SK-N-SH (cell line): ENCODE measurements around the gene PSMD2. TPM values are rescaled to one million over a fixed set of nuclear protein-coding genes. Genes with fewer than 3 reads are reported as not detected.

ENCODE experiments used
- CTCF ChIA-PET: fragments of 300-600, 350-600 bp; formaldehyde crosslinking; extraction: SDS; loops from one replicate; lab custom pipeline; 2021; lab: Yijun Ruan, JAX
- POLR2A ChIA-PET: fragments of 350-600 bp; sonication (Branson Sonifier 250); formaldehyde crosslinking; extraction: SDS; loops from one replicate; lab custom pipeline; 2020; ENCODE audit warnings: antibody characterized with exemption, inconsistent platforms; lab: Yijun Ruan, JAX
- DNase-seq: peaks from one replicate; pipeline ENCODE4 v3.0.0; 2012
- H2AFZ ChIP-seq: fragments of 200-600 bp; sonication (generic); 2 replicates; pipeline ENCODE4 v1.8.1; 2016; ENCODE audit warnings: antibody characterized with exemption, mild to moderate bottlenecking, low read depth
- H3F3A ChIP-seq: fragments of 200-600 bp; sonication (generic); replicated peaks from 2 replicates; pipeline ENCODE3; 2016; ENCODE audit warnings: antibody characterized with exemption, mild to moderate bottlenecking; ENCODE audit not compliant: insufficient read depth
- H3K27ac ChIP-seq, 2 experiments: fragments of 200-500 bp in 1 of 2; fragments of 200-600 bp in 1 of 2; sonication (Bioruptor generic) in 1 of 2; sonication (generic), shearing (Covaris generic) in 1 of 2; 2 replicates each; pipeline versions ENCODE4 v1.5.1 to v1.6.1; 2014 to 2016; ENCODE audit warnings: low read depth in 2 of 2, inconsistent platforms in 1 of 2, low read length in 1 of 2, mild to moderate bottlenecking in 1 of 2, mixed read lengths in 1 of 2
- H3K27me3 ChIP-seq: fragments of 200-600 bp; sonication (generic), shearing (Covaris generic); 2 replicates; pipeline ENCODE4 v1.6.1; 2016; ENCODE audit warnings: mixed run types; ENCODE audit not compliant: insufficient read depth
- H3K36me3 ChIP-seq, 2 experiments: fragments of 200-500 bp in 1 of 2; fragments of 200-600 bp in 1 of 2; sonication (Bioruptor generic) in 1 of 2; sonication (generic) in 1 of 2; replicated peaks in 1 of 2; 2 replicates each; pipeline versions ENCODE3 to v1.5.1; 2014 to 2016; ENCODE audit warnings: low read length in 1 of 2, mild to moderate bottlenecking in 1 of 2; ENCODE audit not compliant: insufficient read depth in 2 of 2, control insufficient read depth in 1 of 2
- H3K4me1 ChIP-seq, 2 experiments: fragments of 200-500 bp in 1 of 2; fragments of 200-600 bp in 1 of 2; sonication (Bioruptor generic) in 1 of 2; sonication (generic), shearing (Covaris generic) in 1 of 2; 2 replicates each; pipeline versions ENCODE4 v1.5.1 to v1.6.1; 2014 to 2016; ENCODE audit warnings: low read depth in 1 of 2, low read length in 1 of 2, mixed run types in 1 of 2; ENCODE audit not compliant: insufficient read depth in 2 of 2, control insufficient read depth in 1 of 2
- H3K4me2 ChIP-seq: fragments of 200-600 bp; sonication (generic), shearing (Covaris generic); 2 replicates; pipeline ENCODE4 v1.6.1; 2017; ENCODE audit warnings: mixed run types
- H3K4me3 ChIP-seq, 2 experiments: fragments of 200-500 bp in 1 of 2; fragments of 200-600 bp in 1 of 2; sonication (Bioruptor generic) in 1 of 2; sonication (generic), shearing (Covaris generic) in 1 of 2; 2 replicates each; pipeline versions ENCODE4 v1.5.1 to v1.8.1; 2014 to 2016; ENCODE audit warnings: low read depth in 2 of 2, inconsistent platforms in 1 of 2, low read length in 1 of 2, mild to moderate bottlenecking in 1 of 2, mixed read lengths in 1 of 2, moderate library complexity in 1 of 2
- H3K79me2 ChIP-seq: fragments of 200-600 bp; sonication (generic); 2 replicates; pipeline ENCODE4 v1.8.1; 2017; ENCODE audit warnings: mild to moderate bottlenecking; ENCODE audit not compliant: insufficient read depth
- H3K9ac ChIP-seq: fragments of 200-600 bp; sonication (generic); 2 replicates; pipeline ENCODE4 v1.6.1; 2017; ENCODE audit warnings: mixed run types
- H3K9me2 ChIP-seq: fragments of 200-600 bp; sonication (generic); 2 replicates; pipeline ENCODE4 v1.6.1; 2017; ENCODE audit warnings: mixed run types
- H3K9me3 ChIP-seq: fragments of 200-600 bp; sonication (generic); 2 replicates; pipeline ENCODE4 v1.6.1; 2017; ENCODE audit warnings: mixed run types, mild to moderate bottlenecking, moderate library complexity
- H4K20me1 ChIP-seq: fragments of 200-600 bp; sonication (generic); 2 replicates; pipeline ENCODE4 v1.6.1; 2017; ENCODE audit warnings: mild to moderate bottlenecking, mixed run types; ENCODE audit not compliant: insufficient read depth
- CHD2 ChIP-seq: fragments of 150-350 bp; IDR thresholded peaks from 2 replicates; pipeline ENCODE4 v1.6.1; 2018; ENCODE audit warnings: low read length; ENCODE audit not compliant: partially characterized antibody
- EZH2phosphoT487 ChIP-seq: fragments of 200-600 bp; sonication (generic); IDR thresholded peaks from 2 replicates; pipeline ENCODE4 v1.6.1; 2017; ENCODE audit warnings: low read depth, mixed run types, mild to moderate bottlenecking, antibody characterized with exemption, moderate library complexity, borderline replicate concordance
- GATA2 ChIP-seq: sonication (generic); formaldehyde crosslinking; IDR thresholded peaks from 2 replicates; pipeline ENCODE4 v1.5.0; 2020; ENCODE audit warnings: mild to moderate bottlenecking, missing genetic modification reagents
- MEF2A ChIP-seq: IDR thresholded peaks from 2 replicates; pipeline ENCODE4 v1.4.0; 2012; ENCODE audit warnings: low read depth, borderline replicate concordance
- RCOR1 ChIP-seq: fragments of 150-350 bp; IDR thresholded peaks from 2 replicates; pipeline ENCODE4 v1.6.1; 2017; ENCODE audit warnings: antibody characterized with exemption, low read length
- SMC3 ChIP-seq: IDR thresholded peaks from 2 replicates; pipeline ENCODE4 v1.6.1; 2012; ENCODE audit warnings: low read depth, low read length, improper control_type of control experiment
- TAF1 ChIP-seq: IDR thresholded peaks from 2 replicates; pipeline ENCODE4 v1.6.1; 2012; ENCODE audit warnings: low read depth, mild to moderate bottlenecking, low read length, moderate library complexity, borderline replicate concordance
- WGBS: methylation state at CpG from one replicate; pipeline ENCODE4 v1.1.6; 2017; ENCODE audit warnings: low lambda C conversion rate; 5-methylcytosine and 5-hydroxymethylcytosine counted together
- polyA plus RNA-seq, 3 experiments: library from polyadenylated mRNA; depleted of rRNA; stranded (reverse); fragments of >200 nt; gene quantifications; 2 replicates each; pipeline ENCODE4 v1.2.3, GENCODE V29; 2012
- TF ChIP-seq, protein P1 (sequence below): fragments of 150-350 bp; IDR thresholded peaks from 2 replicates; pipeline ENCODE4 v1.6.1; 2016; ENCODE audit warnings: mild to moderate bottlenecking, low read depth, low read length
- TF ChIP-seq, protein P2 (sequence below): fragments of 200-600 bp; sonication (generic); IDR thresholded peaks from 2 replicates; pipeline ENCODE4 v1.6.1; 2017; ENCODE audit warnings: antibody characterized with exemption, mild to moderate bottlenecking, moderate library complexity

PSMD2 gene
- polyA plus RNA-seq, 1 of the 3 experiments (the other 2 are of a cell fraction), result 328 TPM

DNA sequence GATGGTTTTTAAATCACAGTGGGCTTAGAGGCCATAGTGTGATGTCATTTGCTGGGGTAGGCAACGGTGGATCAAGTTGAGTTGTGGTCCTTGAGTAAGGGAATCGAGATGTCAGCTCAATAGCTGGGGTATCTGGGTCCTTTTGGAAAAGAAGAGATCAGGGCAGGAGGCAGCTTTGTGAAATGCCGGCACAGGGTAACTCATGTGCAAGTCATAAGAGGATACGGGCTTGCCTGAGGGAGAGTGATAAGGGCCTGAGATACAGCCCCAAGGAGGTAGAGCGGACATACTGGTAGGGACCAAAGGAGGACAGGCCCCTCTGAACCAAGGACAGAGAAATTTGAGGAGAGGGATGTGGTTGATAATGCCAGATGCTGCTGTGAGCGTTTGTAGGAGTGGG, 34.1 kb downstream of the PSMD2 start:
- H3K4me1 ChIP-seq, result peaks cover 28 to 45% of the 10 kb centered on the region in 2 experiments; a peak in 3 of 4 replicates
- H3K36me3 ChIP-seq, result peaks cover 53 to 62% of the 10 kb centered on the region in 2 experiments
- peak overlapping the region; percentile 41 to 90 for H3K27ac ChIP-seq
- WGBS, result 95% methylated on average over 6 of the region's 6 CpGs
- H3K27me3 ChIP-seq, result no peaks in the 10 kb centered on the region
- CTCF ChIA-PET, result no interaction called here
- no peak overlapping the region for H2AFZ ChIP-seq
- H3K4me3 ChIP-seq, result no peak overlapping the region
- no peaks in the 10 kb centered on the region for H3K9me3 ChIP-seq
- DNase-seq, result no peak
- H3K9me2 ChIP-seq, result no peaks in the 10 kb centered on the region
- H3K79me2 ChIP-seq, result peaks cover 59% of the 10 kb centered on the region
- TF ChIP-seq SMC3, result no peak
- TF ChIP-seq, protein P1, sequence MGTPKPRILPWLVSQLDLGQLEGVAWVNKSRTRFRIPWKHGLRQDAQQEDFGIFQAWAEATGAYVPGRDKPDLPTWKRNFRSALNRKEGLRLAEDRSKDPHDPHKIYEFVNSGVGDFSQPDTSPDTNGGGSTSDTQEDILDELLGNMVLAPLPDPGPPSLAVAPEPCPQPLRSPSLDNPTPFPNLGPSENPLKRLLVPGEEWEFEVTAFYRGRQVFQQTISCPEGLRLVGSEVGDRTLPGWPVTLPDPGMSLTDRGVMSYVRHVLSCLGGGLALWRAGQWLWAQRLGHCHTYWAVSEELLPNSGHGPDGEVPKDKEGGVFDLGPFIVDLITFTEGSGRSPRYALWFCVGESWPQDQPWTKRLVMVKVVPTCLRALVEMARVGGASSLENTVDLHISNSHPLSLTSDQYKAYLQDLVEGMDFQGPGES, result no peak
- no peak for TF ChIP-seq TAF1
- TF ChIP-seq GATA2 (CRISPR knock-in tag), result no peak
- TF ChIP-seq, protein P2, sequence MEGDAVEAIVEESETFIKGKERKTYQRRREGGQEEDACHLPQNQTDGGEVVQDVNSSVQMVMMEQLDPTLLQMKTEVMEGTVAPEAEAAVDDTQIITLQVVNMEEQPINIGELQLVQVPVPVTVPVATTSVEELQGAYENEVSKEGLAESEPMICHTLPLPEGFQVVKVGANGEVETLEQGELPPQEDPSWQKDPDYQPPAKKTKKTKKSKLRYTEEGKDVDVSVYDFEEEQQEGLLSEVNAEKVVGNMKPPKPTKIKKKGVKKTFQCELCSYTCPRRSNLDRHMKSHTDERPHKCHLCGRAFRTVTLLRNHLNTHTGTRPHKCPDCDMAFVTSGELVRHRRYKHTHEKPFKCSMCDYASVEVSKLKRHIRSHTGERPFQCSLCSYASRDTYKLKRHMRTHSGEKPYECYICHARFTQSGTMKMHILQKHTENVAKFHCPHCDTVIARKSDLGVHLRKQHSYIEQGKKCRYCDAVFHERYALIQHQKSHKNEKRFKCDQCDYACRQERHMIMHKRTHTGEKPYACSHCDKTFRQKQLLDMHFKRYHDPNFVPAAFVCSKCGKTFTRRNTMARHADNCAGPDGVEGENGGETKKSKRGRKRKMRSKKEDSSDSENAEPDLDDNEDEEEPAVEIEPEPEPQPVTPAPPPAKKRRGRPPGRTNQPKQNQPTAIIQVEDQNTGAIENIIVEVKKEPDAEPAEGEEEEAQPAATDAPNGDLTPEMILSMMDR, result no peak
- TF ChIP-seq CHD2, result no peak
- no peak for TF ChIP-seq RCOR1
- no peak for TF ChIP-seq EZH2phosphoT487
- peak overlapping the region; percentile 48 for H3K4me2 ChIP-seq
- H4K20me1 ChIP-seq, result peaks cover 23% of the 10 kb centered on the region
- POLR2A ChIA-PET, result no interaction called here
- peaks cover 72% of the 10 kb centered on the region for H3F3A ChIP-seq
- peak overlapping the region; percentile 53 for H3K9ac ChIP-seq

DNA sequence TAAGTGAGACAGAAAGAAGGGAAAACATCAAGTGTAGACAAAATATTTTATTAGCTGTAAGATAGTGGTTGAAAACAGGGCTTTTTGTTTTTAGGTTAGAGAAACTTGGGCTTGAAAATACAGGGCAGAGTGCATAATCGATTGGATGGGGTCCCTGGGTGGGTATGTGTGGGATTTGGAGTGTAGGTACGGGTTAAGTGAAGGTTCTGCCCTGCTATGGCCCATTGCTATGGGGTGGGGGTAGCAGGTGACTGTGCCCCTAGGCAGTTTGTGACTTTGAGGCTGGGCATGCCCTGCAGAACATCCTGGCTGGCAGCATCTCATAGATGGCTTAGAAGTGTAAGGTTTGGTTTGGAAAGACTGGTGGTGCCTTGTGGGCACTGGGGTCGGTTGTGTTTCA, 34.7 kb downstream of the PSMD2 start:
- Histone ChIP-seq H3K4me2 (0 out of 2 replicates have a peak overlapping the region, but pooled peaks have one; percentile 21), H3K27me3 (no peaks in the 10 kb centered on the region), H3K9ac (peak overlapping the region; percentile 53), H3K27ac (peak overlapping the region in 1 of 2 experiments; percentile 90; a peak in 2 of 4 replicates)
- TF ChIP-seq MEF2A, result no peak
- TF ChIP-seq, all 33 proteins: peak for 0
- Histone ChIP-seq H3K4me1 (peaks cover 31 to 47% of the 10 kb centered on the region in 2 experiments; a peak in 3 of 4 replicates), H3K36me3 (peaks cover 49 to 57% of the 10 kb centered on the region in 2 experiments), H3F3A (peaks cover 68% of the 10 kb centered on the region), H2AFZ (no peak overlapping the region), H3K9me2 (no peaks in the 10 kb centered on the region), H3K4me3 (no peak overlapping the region), H4K20me1 (peaks cover 23% of the 10 kb centered on the region), H3K79me2 (peaks cover 59% of the 10 kb centered on the region), H3K9me3 (no peaks in the 10 kb centered on the region)
- no peak for DNase-seq
- ChIA-PET POLR2A (no interaction called here), CTCF (no interaction called here)
- WGBS, result 83% methylated on average over 3 of the region's 3 CpGs
